Kidney epithelial cell (primary cell): Measurements from ENCODE around the gene PARVG. TPM values are rescaled to one million over a fixed set of nuclear protein-coding genes. Genes with fewer than 3 reads are reported as not detected.

ENCODE experiments used
- DNase-seq: peaks from one replicate; pipeline ENCODE4 v3.0.0-alpha.2; 2010; ENCODE audit warnings: low read depth
- H3K27me3 ChIP-seq: 2 replicates; pipeline ENCODE4 v1.6.0; 2011; ENCODE audit warnings: low read length; ENCODE audit not compliant: control insufficient read depth, insufficient read depth
- H3K36me3 ChIP-seq: 2 replicates; pipeline ENCODE4 v1.5.1; 2011; ENCODE audit warnings: low read length; ENCODE audit not compliant: control insufficient read depth, insufficient read depth
- H3K4me3 ChIP-seq: 2 replicates; pipeline ENCODE4 v1.5.1; 2011; ENCODE audit warnings: low read depth, mild to moderate bottlenecking, control low read depth, low read length
- CTCF ChIP-seq: IDR thresholded peaks from 2 replicates; pipeline ENCODE4 v1.5.1; 2011; ENCODE audit warnings: mild to moderate bottlenecking, moderate library complexity, low read length, control low read depth, inconsistent platforms; ENCODE audit not compliant: insufficient read depth, poor library complexity, severe bottlenecking
- total RNA-seq: library from RNA; depleted of rRNA; stranded (reverse); fragments of >200 nt; gene quantifications from 2 replicates; pipeline ENCODE4 v1.2.3, GENCODE V29; 2015

PARVG gene
- total RNA-seq, 1 donor from 2014 or later: not detected

- TF ChIP-seq CTCF: no peak
- no peak overlapping the region for H3K4me3 ChIP-seq
- H3K36me3 ChIP-seq: no peaks in the 10 kb centered on the region
- DNase-seq: peak; percentile 37
- H3K27me3 ChIP-seq: no peaks in the 10 kb centered on the region
These were observed 26.2 kb upstream of the PARVG start for GRCh38 chr22:44154436-44154942.

- Histone ChIP-seq H3K4me3 (no peak overlapping the region), H3K27me3 (no peaks in the 10 kb centered on the region), H3K36me3 (no peaks in the 10 kb centered on the region)
- TF ChIP-seq CTCF: no peak
- no peak for DNase-seq
These were observed 25.6 kb upstream of the PARVG start for GRCh38 chr22:44155115-44155514.

GRCh38 chr22:44157916-44158618, 22.7 kb upstream of the PARVG start:
- Histone ChIP-seq H3K27me3 (no peaks in the 10 kb centered on the region), H3K36me3 (no peaks in the 10 kb centered on the region), H3K4me3 (no peak overlapping the region)
- DNase-seq: no peak
- TF ChIP-seq CTCF: no peak

- H3K36me3 ChIP-seq: no peaks in the 10 kb centered on the region
- no peak overlapping the region for H3K4me3 ChIP-seq
- TF ChIP-seq CTCF: no peak
- no peaks in the 10 kb centered on the region for H3K27me3 ChIP-seq
- no peak for DNase-seq
These were observed 21.9 kb upstream of the PARVG start for GRCh38 chr22:44158816-44159215.

- DNase-seq: no peak
- H3K27me3 ChIP-seq: no peaks in the 10 kb centered on the region
- no peak for TF ChIP-seq CTCF
- H3K4me3 ChIP-seq: no peak overlapping the region
- H3K36me3 ChIP-seq: no peaks in the 10 kb centered on the region
These were observed 21.5 kb upstream of the PARVG start for GRCh38 chr22:44159221-44159620.

- no peaks in the 10 kb centered on the region for H3K36me3 ChIP-seq
- no peak for TF ChIP-seq CTCF
- H3K4me3 ChIP-seq: no peak overlapping the region
- DNase-seq: no peak
- H3K27me3 ChIP-seq: no peaks in the 10 kb centered on the region
These were observed 20.9 kb upstream of the PARVG start for GRCh38 chr22:44159811-44160210.
